Medulla oblongata (tissue), 1 donor: ENCODE data around the gene CSTB.
"Not testable (repeated sequence)": the region's sequence is repeated elsewhere in the genome, so short reads cannot be mapped to it uniquely, and the experiment has no call there.

ENCODE experiments used
- DNase-seq: peaks from one replicate; pipeline ENCODE4 v3.0.0-alpha.2; 2015; ENCODE audit errors: extremely low spot score

CSTB gene

GRCh38 chr21:43775795-43776430, at the start of gene CSTB:
Gene CSTB (minus strand): TSS chr21:43776308. CDS start chr21:43776269, 39 bp downstream.
- peak; percentile 81 for DNase-seq

GRCh38 chr21:43825242-43825935, 49.3 kb upstream of the CSTB start:
- DNase-seq, result no peak

- no peak for DNase-seq
Observed at GRCh38 chr21:43824333-43825241, 48.5 kb upstream of the CSTB start.

- DNase-seq, result not testable (repeated sequence)
Observed at GRCh38 chr21:43822741-43823140, 46.6 kb upstream of the CSTB start.

GRCh38 chr21:43822166-43822565, 46.1 kb upstream of the CSTB start:
- DNase-seq, result not testable (repeated sequence)

GRCh38 chr21:43820466-43820865, 44.4 kb upstream of the CSTB start:
- DNase-seq, result no peak

- DNase-seq, result no peak
Observed at GRCh38 chr21:43819511-43820405, 43.6 kb upstream of the CSTB start.

GRCh38 chr21:43818685-43819084, 42.6 kb upstream of the CSTB start:
- peak; percentile 66 for DNase-seq

GRCh38 chr21:43817157-43818086, 41.3 kb upstream of the CSTB start:
- no peak for DNase-seq

GRCh38 chr21:43816611-43817071, 40.5 kb upstream of the CSTB start:
- DNase-seq, result no peak

GRCh38 chr21:43815991-43816390, 39.9 kb upstream of the CSTB start:
- DNase-seq, result no peak

- no peak for DNase-seq
Observed at GRCh38 chr21:43815107-43815613, 39.1 kb upstream of the CSTB start.

GRCh38 chr21:43814215-43815106, 38.4 kb upstream of the CSTB start:
- peak; percentile 35 for DNase-seq

GRCh38 chr21:43813656-43813980, 37.5 kb upstream of the CSTB start:
- no peak for DNase-seq

- no peak for DNase-seq
Observed at GRCh38 chr21:43812957-43813655, 37.0 kb upstream of the CSTB start.

GRCh38 chr21:43812139-43812821, 36.2 kb upstream of the CSTB start:
- no peak for DNase-seq

GRCh38 chr21:43811262-43812105, 35.4 kb upstream of the CSTB start:
- DNase-seq, result no peak
